Measurements from ENCODE around the gene GPR87.

Gene GPR87

DNA sequence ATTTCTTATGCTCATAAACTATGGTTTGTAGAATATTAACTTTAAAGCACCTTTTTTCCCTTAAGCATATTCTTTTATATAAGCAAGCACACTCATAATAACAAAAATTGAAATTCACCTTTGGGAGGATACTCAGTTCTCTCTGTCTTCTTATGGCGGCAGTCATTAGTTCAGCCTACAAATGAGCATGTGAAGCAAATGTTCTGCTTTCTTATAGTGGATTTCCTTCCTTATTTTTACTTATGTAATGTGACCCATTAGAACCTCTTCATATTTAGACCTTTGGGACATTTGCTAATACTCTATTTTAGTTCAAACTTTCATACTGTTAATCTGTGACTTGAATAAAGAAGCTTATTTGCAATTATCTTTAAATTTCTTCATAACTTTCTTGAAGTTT is 12.7 kb upstream of the GPR87 start, which contains the start of gene P2RY13:
Gene P2RY13, minus strand, starts transcription at position 187 of the 400 bp plus-strand sequence. Its CDS starts 21 bp downstream, at position 166.
- no peak for DNase-seq (ENCODE audit: low read depth)
- H3K4me3 ChIP-seq (ENCODE audit: low read depth, low read length) = no peak within 1 kb of the TSS
- TF ChIP-seq, protein P1, sequence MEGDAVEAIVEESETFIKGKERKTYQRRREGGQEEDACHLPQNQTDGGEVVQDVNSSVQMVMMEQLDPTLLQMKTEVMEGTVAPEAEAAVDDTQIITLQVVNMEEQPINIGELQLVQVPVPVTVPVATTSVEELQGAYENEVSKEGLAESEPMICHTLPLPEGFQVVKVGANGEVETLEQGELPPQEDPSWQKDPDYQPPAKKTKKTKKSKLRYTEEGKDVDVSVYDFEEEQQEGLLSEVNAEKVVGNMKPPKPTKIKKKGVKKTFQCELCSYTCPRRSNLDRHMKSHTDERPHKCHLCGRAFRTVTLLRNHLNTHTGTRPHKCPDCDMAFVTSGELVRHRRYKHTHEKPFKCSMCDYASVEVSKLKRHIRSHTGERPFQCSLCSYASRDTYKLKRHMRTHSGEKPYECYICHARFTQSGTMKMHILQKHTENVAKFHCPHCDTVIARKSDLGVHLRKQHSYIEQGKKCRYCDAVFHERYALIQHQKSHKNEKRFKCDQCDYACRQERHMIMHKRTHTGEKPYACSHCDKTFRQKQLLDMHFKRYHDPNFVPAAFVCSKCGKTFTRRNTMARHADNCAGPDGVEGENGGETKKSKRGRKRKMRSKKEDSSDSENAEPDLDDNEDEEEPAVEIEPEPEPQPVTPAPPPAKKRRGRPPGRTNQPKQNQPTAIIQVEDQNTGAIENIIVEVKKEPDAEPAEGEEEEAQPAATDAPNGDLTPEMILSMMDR (IDR thresholded peaks at IDR 0.05; ENCODE audit: low read depth, low read length, missing control alignments) = no peak

DNA sequence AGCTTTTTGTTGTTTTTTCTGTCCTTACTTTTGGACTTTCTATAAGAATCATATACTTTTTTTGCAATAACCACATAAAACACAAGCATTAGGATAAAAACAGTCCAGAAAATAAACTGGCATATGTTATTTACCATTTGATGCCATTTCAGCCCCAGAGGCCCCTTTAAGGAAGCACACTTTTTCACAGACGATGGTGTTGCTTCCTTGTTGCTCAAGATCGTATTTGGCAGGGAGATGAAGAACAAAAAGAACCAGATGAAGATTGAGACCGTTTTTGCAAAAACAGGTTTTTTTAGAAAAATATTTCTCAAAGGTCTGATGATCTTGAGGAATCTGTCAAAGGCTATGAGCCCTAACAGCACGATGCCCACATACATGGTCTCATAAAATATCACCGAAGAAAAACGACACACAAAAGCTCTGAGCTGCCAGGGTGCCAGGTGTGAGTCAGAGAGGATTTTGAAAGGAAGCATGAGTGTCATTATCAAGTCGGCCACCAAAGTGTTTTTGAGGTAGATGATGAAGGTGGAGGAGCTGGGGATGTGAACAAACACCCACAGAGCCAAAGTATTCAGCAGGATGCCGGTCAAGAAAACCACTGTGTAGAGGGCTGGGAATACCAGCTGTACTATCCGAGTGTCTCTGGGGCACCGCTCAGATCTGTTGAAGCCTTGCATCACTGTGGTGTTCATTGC is 11.8 kb upstream of the GPR87 start:
- TF ChIP-seq, protein P1 (IDR thresholded peaks at IDR 0.05; ENCODE audit: low read depth, low read length, missing control alignments) = no peak
- no peak overlapping the region for H3K4me3 ChIP-seq (ENCODE audit: low read depth, low read length)
- DNase-seq (ENCODE audit: low read depth) = no peak

- DNase-seq (ENCODE audit: low read depth) = no peak
- H3K4me3 ChIP-seq (ENCODE audit: low read depth, low read length) = no peak overlapping the region
- TF ChIP-seq, protein P1 (IDR thresholded peaks at IDR 0.05; ENCODE audit: low read depth, low read length, missing control alignments) = peak; percentile 47
Measured at GRCh38 chr3:151327571-151328198, 11.1 kb upstream of the GPR87 start.

DNA sequence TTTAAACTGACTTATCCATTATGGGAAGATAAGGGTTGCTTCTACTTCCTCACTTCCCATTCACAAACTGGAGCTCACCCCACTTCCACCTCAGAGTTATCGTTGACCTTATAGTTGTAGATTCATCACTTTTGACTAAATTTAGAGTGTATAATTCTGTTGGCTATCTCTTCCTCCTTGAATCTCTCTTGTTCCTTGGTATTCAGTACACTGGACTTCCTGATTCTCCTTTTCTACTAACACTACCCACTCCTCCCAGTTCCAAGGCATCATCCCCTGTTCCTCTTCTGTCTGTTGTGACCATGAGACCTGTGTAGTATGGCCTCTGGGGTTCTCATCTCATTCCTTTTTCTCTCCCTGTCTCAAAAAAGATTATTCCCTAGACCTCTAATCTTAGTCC is 5.9 kb upstream of the GPR87 start:
- TF ChIP-seq, protein P1 (IDR thresholded peaks at IDR 0.05; ENCODE audit: low read depth, low read length, missing control alignments) = no peak
- H3K4me3 ChIP-seq (ENCODE audit: low read depth, low read length) = no peak overlapping the region
- DNase-seq (ENCODE audit: low read depth) = no peak

GRCh38 chr3:151321526-151321925 is 4.9 kb upstream of the GPR87 start:
- TF ChIP-seq, protein P1 (IDR thresholded peaks at IDR 0.05; ENCODE audit: low read depth, low read length, missing control alignments) = no peak
- H3K4me3 ChIP-seq (ENCODE audit: low read depth, low read length) = no peak overlapping the region
- DNase-seq (ENCODE audit: low read depth) = no peak

DNA sequence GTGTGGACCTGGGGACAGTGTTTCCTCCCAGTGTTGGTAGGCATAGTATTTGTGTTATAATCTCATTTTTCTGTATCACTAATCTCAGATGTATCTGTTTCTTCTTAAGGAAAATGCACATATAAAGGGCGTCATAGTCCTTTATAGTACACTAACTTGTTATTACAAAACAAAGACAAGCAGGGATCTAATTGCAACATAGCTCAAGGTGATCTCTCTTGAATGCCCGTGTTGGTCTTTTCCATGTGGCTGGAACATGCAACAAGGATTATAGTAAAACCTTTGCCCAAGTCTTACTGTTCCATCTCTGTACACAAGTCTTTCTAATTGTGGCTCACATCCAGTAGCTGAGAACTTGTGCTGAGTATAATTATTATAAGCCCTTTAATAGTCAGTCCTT is 3.5 kb upstream of the GPR87 start:
- TF ChIP-seq, protein P1 (IDR thresholded peaks at IDR 0.05; ENCODE audit: low read depth, low read length, missing control alignments) = no peak
- DNase-seq (ENCODE audit: low read depth) = no peak
- no peak overlapping the region for H3K4me3 ChIP-seq (ENCODE audit: low read depth, low read length)
